Fibroblast of lung (primary cell): ENCODE results near the gene OR7D2. TPM values are rescaled to one million over a fixed set of nuclear protein-coding genes. Genes with fewer than 3 reads are reported as not detected.

ENCODE experiments used
- DNase-seq, 2 donors: peaks; one replicate each; pipeline versions ENCODE4 v3.0.0 to v3.0.0-alpha.2; 2010; ENCODE audit warnings: low read depth in 2 of 2
- H2AFZ ChIP-seq: 2 replicates; pipeline ENCODE4 v1.5.1; 2012; ENCODE audit warnings: low read length, control low read depth, inconsistent platforms
- H3K27ac ChIP-seq: 2 replicates; pipeline ENCODE4 v1.5.1; 2011; ENCODE audit warnings: low read length, control low read depth; ENCODE audit not compliant: insufficient read depth
- H3K27me3 ChIP-seq: 2 replicates; pipeline ENCODE4 v1.5.1; 2011; ENCODE audit warnings: mild to moderate bottlenecking, low read length; ENCODE audit not compliant: control insufficient read depth, insufficient read depth
- H3K36me3 ChIP-seq: 2 replicates; pipeline ENCODE4 v1.5.1; 2011; ENCODE audit warnings: low read length; ENCODE audit not compliant: control insufficient read depth, insufficient read depth
- H3K4me1 ChIP-seq: 2 replicates; pipeline ENCODE4 v1.5.1; 2011; ENCODE audit warnings: low read length; ENCODE audit not compliant: control insufficient read depth, insufficient read depth; ENCODE audit errors: extremely low read depth
- H3K4me2 ChIP-seq: 2 replicates; pipeline ENCODE4 v1.5.1; 2011; ENCODE audit warnings: low read length, control low read depth; ENCODE audit not compliant: insufficient read depth; ENCODE audit errors: extremely low read depth
- H3K4me3 ChIP-seq, 4 experiments: fragments of 200-600 bp in 1 of 4; sonication (generic) in 1 of 4; replicated peaks in 1 of 4; 2 replicates each; pipeline ENCODE4 v1.5.1; 2011 to 2016; ENCODE audit warnings: low read length in 4 of 4, low read depth in 3 of 4, mild to moderate bottlenecking in 3 of 4, control low read depth in 2 of 4, inconsistent platforms in 1 of 4, mixed read lengths in 1 of 4; ENCODE audit not compliant: insufficient read depth in 1 of 4; ENCODE audit errors: control extremely low read depth in 1 of 4
- H3K79me2 ChIP-seq: 2 replicates; pipeline ENCODE4 v1.5.1; 2012; ENCODE audit warnings: mild to moderate bottlenecking, low read length, inconsistent platforms; ENCODE audit not compliant: control insufficient read depth, insufficient read depth
- H3K9ac ChIP-seq: 2 replicates; pipeline ENCODE4 v1.5.1; 2011; ENCODE audit warnings: mild to moderate bottlenecking, low read length, control low read depth; ENCODE audit not compliant: insufficient read depth
- H3K9me3 ChIP-seq: 2 replicates; pipeline ENCODE4 v1.5.1; 2012; ENCODE audit warnings: low read depth, low read length; ENCODE audit not compliant: control insufficient read depth, insufficient read depth
- H4K20me1 ChIP-seq: 2 replicates; pipeline ENCODE4 v1.5.1; 2011; ENCODE audit warnings: low read length; ENCODE audit not compliant: control insufficient read depth, insufficient read depth; ENCODE audit errors: extremely low read depth
- EZH2 ChIP-seq: IDR thresholded peaks from 2 replicates; pipeline ENCODE4 v1.5.1; 2012; ENCODE audit warnings: low read length, control low read depth, mild to moderate bottlenecking; ENCODE audit errors: missing control alignments
- polyA plus RNA-seq, 2 donors: library from polyadenylated mRNA; depleted of rRNA in 1 of 2; stranded (reverse) in 1 of 2; unstranded in 1 of 2; fragments of >200 nt; gene quantifications; 2 replicates each; pipeline ENCODE4 v1.2.1, GENCODE V29; 2011 to 2012; ENCODE audit warnings: missing spikeins in 1 of 2
- total RNA-seq: library from RNA; depleted of rRNA; stranded (reverse); fragments of >200 nt; gene quantifications from 2 replicates; pipeline ENCODE4 v1.2.1, GENCODE V29; 2014
- TF ChIP-seq, protein P1 (sequence below), 2 donors: IDR thresholded peaks in 1 of 2; conservative IDR thresholded peaks in 1 of 2; 1 replicate in 1 of 2; 2 replicates in 1 of 2; pipeline ENCODE4 v1.5.1; 2011 to 2012; ENCODE audit warnings: low read length in 2 of 2, control low read depth in 1 of 2, inconsistent platforms in 1 of 2, low read depth in 1 of 2, mild to moderate bottlenecking in 1 of 2

Gene OR7D2
- total and polyA plus RNA-seq, 2 donors (not counting 1 experiment from before 2014, with no cell fraction given), result 0.17 TPM; not detected in 1

DNA sequence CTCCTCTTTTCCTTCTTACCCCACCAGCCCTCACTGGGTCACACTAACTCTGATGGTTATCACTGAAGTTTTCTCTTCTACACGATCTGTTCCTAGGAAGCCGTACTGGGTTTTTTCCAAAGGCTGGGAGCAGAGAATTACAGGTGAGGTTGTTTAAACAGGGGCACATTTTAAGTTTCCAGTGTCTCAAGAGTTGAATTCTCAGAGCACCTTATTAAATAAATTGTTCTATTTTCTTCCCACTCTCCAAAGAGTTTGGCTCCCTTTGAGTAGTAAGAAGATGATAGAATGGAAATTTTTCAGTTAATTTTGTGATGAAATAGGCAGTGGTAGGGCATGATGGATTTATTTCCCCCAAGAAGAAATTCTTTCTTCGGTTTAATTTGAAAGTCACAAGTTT, 40.7 kb downstream of the OR7D2 start, which contains the start of gene OR7D4:
OR7D4 (minus strand) TSS at position 101 of the 400 bp plus-strand sequence. CDS start 4,752 bp downstream, outside the sequence.
- DNase-seq, result no peak
- Histone ChIP-seq H3K4me3 (no peak within 1 kb of the TSS), H3K36me3 (no peaks in the 10 kb centered on the region), H3K27me3 (no peaks in the 10 kb centered on the region), H3K79me2 (no peaks in the 10 kb centered on the region), H3K27ac (no peak within 1 kb of the TSS), H2AFZ (no peak within 1 kb of the TSS), H3K4me2 (no peak within 1 kb of the TSS), H4K20me1 (no peaks in the 10 kb centered on the region), H3K9me3 (no peaks in the 10 kb centered on the region), H3K4me1 (no peaks in the 10 kb centered on the region), H3K9ac (no peak within 1 kb of the TSS)
- TF ChIP-seq, protein P1, sequence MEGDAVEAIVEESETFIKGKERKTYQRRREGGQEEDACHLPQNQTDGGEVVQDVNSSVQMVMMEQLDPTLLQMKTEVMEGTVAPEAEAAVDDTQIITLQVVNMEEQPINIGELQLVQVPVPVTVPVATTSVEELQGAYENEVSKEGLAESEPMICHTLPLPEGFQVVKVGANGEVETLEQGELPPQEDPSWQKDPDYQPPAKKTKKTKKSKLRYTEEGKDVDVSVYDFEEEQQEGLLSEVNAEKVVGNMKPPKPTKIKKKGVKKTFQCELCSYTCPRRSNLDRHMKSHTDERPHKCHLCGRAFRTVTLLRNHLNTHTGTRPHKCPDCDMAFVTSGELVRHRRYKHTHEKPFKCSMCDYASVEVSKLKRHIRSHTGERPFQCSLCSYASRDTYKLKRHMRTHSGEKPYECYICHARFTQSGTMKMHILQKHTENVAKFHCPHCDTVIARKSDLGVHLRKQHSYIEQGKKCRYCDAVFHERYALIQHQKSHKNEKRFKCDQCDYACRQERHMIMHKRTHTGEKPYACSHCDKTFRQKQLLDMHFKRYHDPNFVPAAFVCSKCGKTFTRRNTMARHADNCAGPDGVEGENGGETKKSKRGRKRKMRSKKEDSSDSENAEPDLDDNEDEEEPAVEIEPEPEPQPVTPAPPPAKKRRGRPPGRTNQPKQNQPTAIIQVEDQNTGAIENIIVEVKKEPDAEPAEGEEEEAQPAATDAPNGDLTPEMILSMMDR (conservative IDR thresholded peaks at IDR 0.05 in 1 of 2, IDR thresholded peaks at IDR 0.05 in 1 of 2; ENCODE audit: low read depth in 1 of 2, low read length in 2 of 2), result no peak
- no peak for TF ChIP-seq EZH2

Other genes starting within 250 kb of the OR7D2 start
- not detected in 2 replicates for gene MUC16, start 168.6 kb upstream of the OR7D2 start, total RNA-seq
- not detected in 2 replicates for gene MUC16, start 168.6 kb upstream of the OR7D2 start, polyA plus RNA-seq
- gene OR1M1, start 91.9 kb upstream of the OR7D2 start, total RNA-seq, result not detected in 2 replicates
- gene OR1M1, start 91.9 kb upstream of the OR7D2 start, polyA plus RNA-seq, result not detected in 2 replicates
- gene OR7G2, start 71.5 kb upstream of the OR7D2 start, total RNA-seq, result not detected in 2 replicates
- not detected in 2 replicates for gene OR7G2, start 71.5 kb upstream of the OR7D2 start, polyA plus RNA-seq
- gene OR7G1, start 63.2 kb upstream of the OR7D2 start, total RNA-seq, result not detected in 2 replicates
- gene OR7G1, start 63.2 kb upstream of the OR7D2 start, polyA plus RNA-seq, result not detected in 2 replicates
- gene OR7G3, start 52.0 kb upstream of the OR7D2 start, total RNA-seq, result not detected in 2 replicates
- gene OR7G3, start 52.0 kb upstream of the OR7D2 start, polyA plus RNA-seq, result not detected in 2 replicates
- 13.6 and 17.7 TPM in 2 replicates for gene ZNF317, start 38.6 kb upstream of the OR7D2 start, total RNA-seq
- gene ZNF317, start 38.6 kb upstream of the OR7D2 start, polyA plus RNA-seq, result 12.8 and 17.0 TPM in 2 replicates
- not detected in 2 replicates for gene OR7D4, start 40.6 kb downstream of the OR7D2 start, total RNA-seq
- not detected in 2 replicates for gene OR7D4, start 40.6 kb downstream of the OR7D2 start, polyA plus RNA-seq
- not detected in 2 replicates for gene OR7E24, start 72.0 kb downstream of the OR7D2 start, total RNA-seq
- not detected in 2 replicates for gene OR7E24, start 72.0 kb downstream of the OR7D2 start, polyA plus RNA-seq
- gene ZNF699, start 130.9 kb downstream of the OR7D2 start, total RNA-seq, result 12.3 and 20.5 TPM in 2 replicates
- gene ZNF699, start 130.9 kb downstream of the OR7D2 start, polyA plus RNA-seq, result 2.7 and 4.0 TPM in 2 replicates
- 14.4 and 19.8 TPM in 2 replicates for gene ZNF559, start 145.2 kb downstream of the OR7D2 start, total RNA-seq
- gene ZNF559, start 145.2 kb downstream of the OR7D2 start, polyA plus RNA-seq, result 10.2 and 15.6 TPM in 2 replicates
- gene ZNF177, start 184.0 kb downstream of the OR7D2 start, total RNA-seq, result 2.1 and 3.3 TPM in 2 replicates
- gene ZNF177, start 184.0 kb downstream of the OR7D2 start, polyA plus RNA-seq, result 1.0 and 1.5 TPM in 2 replicates